Spleen (tissue), 11 donors: Measurements from ENCODE around the gene MATK. TPM values are rescaled to one million over a fixed set of nuclear protein-coding genes. Genes with fewer than 3 reads are reported as not detected.

Experiments used
- DNase-seq: peaks from one replicate; pipeline ENCODE4 v3.0.0-alpha.2; 2020
- H3K27ac ChIP-seq, 8 donors: fragments of 200-600 bp; sonication (generic) in 7 of 8; 1 replicate in 4 of 8; 2 replicates in 4 of 8; pipeline versions ENCODE4 v1.5.0 to v1.8.0; 2016 to 2021; ENCODE audit warnings: inconsistent platforms in 4 of 8, mild to moderate bottlenecking in 4 of 8, moderate library complexity in 1 of 8
- H3K27me3 ChIP-seq, 7 donors: fragments of 200-600 bp; sonication (generic) in 6 of 7; replicated peaks in 1 of 7; 1 replicate in 4 of 7; 2 replicates in 3 of 7; pipeline versions ENCODE4 v1.5.0 to v1.8.0; 2016 to 2021; ENCODE audit warnings: inconsistent platforms in 3 of 7, mild to moderate bottlenecking in 1 of 7
- H3K36me3 ChIP-seq, 6 donors: fragments of 200-600 bp; sonication (generic) in 5 of 6; 1 replicate in 4 of 6; 2 replicates in 2 of 6; pipeline versions ENCODE4 v1.5.0 to v1.8.0; 2016 to 2021; ENCODE audit warnings: inconsistent platforms in 2 of 6
- H3K4me1 ChIP-seq, 6 donors: fragments of 200-600 bp; sonication (generic) in 5 of 6; 1 replicate in 3 of 6; 2 replicates in 3 of 6; pipeline versions ENCODE4 v1.5.0 to v1.8.0; 2016 to 2021; ENCODE audit warnings: inconsistent platforms in 3 of 6
- H3K4me3 ChIP-seq, 8 donors: fragments of 200-600 bp; sonication (generic) in 7 of 8; 1 replicate in 4 of 8; 2 replicates in 4 of 8; pipeline versions ENCODE4 v1.5.0 to v1.8.0; 2016 to 2021; ENCODE audit warnings: inconsistent platforms in 4 of 8, mild to moderate bottlenecking in 4 of 8, moderate library complexity in 2 of 8
- H3K9me3 ChIP-seq, 8 donors: fragments of 200-600 bp; sonication (generic) in 7 of 8; 1 replicate in 4 of 8; 2 replicates in 4 of 8; pipeline versions ENCODE4 v1.5.0 to v1.8.0; 2016 to 2021; ENCODE audit warnings: inconsistent platforms in 4 of 8
- CTCF ChIP-seq, 11 experiments: fragments of 200-600 bp in 7 of 11; fragments of 450-650 bp in 4 of 11; sonication (generic) in 4 of 11; IDR thresholded peaks in 8 of 11; conservative IDR thresholded peaks in 3 of 11; 1 replicate in 7 of 11; 2 replicates in 4 of 11; pipeline versions ENCODE4 v1.4.0 to v1.8.0; 2016 to 2021; ENCODE audit warnings: antibody characterized with exemption in 11 of 11, inconsistent platforms in 4 of 11, mild to moderate bottlenecking in 1 of 11
- POLR2A ChIP-seq, 3 donors: fragments of 450-650 bp; IDR thresholded peaks; one replicate each; pipeline ENCODE4 v1.5.1; 2017; ENCODE audit warnings: antibody characterized with exemption in 3 of 3, mild to moderate bottlenecking in 1 of 3
- POLR2AphosphoS5 ChIP-seq, 3 donors: sonication (generic); formaldehyde crosslinking; IDR thresholded peaks; one replicate each; pipeline ENCODE4 v1.5.1; 2017; ENCODE audit warnings: antibody characterized with exemption in 3 of 3
- WGBS, 5 donors: extraction: QIAGEN DNeasy Blood & Tissue Kit in 3 of 5; methylation state at CpG; one replicate each; pipeline versions ENCODE4 v1.1.5 to v1.1.7; 2013 to 2018; 5-methylcytosine and 5-hydroxymethylcytosine counted together
- intact Hi-C: fragments of 100-400 bp; cut with DNase I; formaldehyde crosslinking; loops from one replicate; pipeline ENCODE4 v1.15.0; 2023; ENCODE audit warnings: low total_unique reads
- polyA plus RNA-seq, 3 donors: library from polyadenylated mRNA; stranded (reverse); fragments of 200-250 nt; gene quantifications; one replicate each; pipeline ENCODE4 v1.2.1, GENCODE V29; 2013
- total RNA-seq, 7 donors: library from RNA; depleted of rRNA in 3 of 7; stranded (reverse); fragments of >200 nt in 3 of 7; fragmentation: NEBNext Ultra II Directional in 4 of 7; extraction: Animal tissue kit (Norgen Biotek cat#: 25700) in 4 of 7; gene quantifications; one replicate each; pipeline versions ENCODE4 v1.1.0 to v1.2.1, GENCODE V29; 2016 to 2021
- donor health status: healthy with polysubstance abuse.
- donor health status: DM: no; HTN: no; CAD: no; lungs with moderate emphysema.
- donor health status: DM: no; HTN: no; CAD: no.
- donor health status: Bipolar disorder and iron deficiency.
- donor health status: healthy.
- donor health status: DM: no; HTN: no; CAD: no.
- donor health status: DM: yes; HTN: yes; CAD: no.

Gene MATK
- total and polyA plus RNA-seq, 10 donors, result 8.1 to 22.6 (median 16.6) TPM

DNA sequence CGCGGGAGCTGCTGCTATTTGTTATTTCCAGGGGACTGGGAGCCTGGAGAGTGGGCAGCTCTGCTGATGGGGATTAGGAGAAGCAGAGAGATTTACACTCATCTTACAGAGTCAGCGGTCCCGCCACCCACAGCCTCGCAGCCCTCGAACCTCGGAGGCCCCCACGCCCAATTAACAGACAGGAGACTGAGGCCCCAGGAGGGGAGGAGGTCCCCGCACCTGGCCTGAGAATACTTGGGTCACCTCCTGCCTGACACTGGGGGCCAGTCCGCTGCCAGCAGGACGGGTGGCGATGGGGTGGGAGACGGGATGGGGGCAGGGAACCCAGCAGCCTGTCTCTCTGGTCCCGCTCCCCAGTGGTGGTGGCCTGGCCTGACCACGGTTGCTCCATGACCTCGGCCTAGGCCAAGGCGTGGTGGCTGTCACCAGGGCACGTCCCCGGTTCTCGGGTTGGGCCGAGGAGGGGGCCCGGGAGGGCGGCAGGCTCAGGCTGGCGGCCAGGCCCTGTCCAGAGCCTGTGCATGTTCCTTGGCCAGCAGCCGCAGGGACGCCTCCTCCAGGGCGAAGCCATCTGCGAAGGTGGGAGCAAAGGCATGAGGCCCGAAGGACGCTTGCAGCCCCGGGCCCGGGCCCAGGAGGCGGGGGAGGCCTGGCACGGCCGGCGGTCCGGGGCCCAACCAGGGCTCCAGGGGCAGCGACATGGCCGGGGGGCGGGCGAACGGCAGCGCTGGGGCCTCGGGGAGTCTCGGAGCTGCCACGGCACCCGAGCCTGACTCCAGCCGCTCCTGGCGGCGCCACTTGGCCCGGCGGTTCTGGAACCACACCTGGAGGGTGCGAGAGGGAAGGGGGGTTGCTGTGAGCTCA is 15.8 kb downstream of the MATK start:
- H3K27me3 ChIP-seq, result no peaks in the 10 kb centered on the region
- TF ChIP-seq POLR2AphosphoS5 (IDR thresholded peaks at IDR 0.05) (peak in 1 of 3 donors; percentile 22), POLR2A (IDR thresholded peaks at IDR 0.05) (no peak)
- intact Hi-C loops, result loop anchor here (10.0 kb wide), 1 partner anchor 54 kb away; no protein-coding TSS in a partner anchor
- H3K4me3 ChIP-seq, result no peak overlapping the region
- H3K27ac ChIP-seq, result no peak overlapping the region
- WGBS, 5 donors, result 88 to 91% (median 88%) methylated on average over 42 to 53 of the region's 53 CpGs
- DNase-seq, result no peak
- H3K36me3 ChIP-seq, result peaks cover 0 to 51% (median 39%) of the 10 kb centered on the region in 6 donors
- no peaks in the 10 kb centered on the region for H3K9me3 ChIP-seq
- H3K4me1 ChIP-seq, result peaks cover 0 to 15% (median 2%) of the 10 kb centered on the region in 6 donors

- H3K27me3 ChIP-seq, result no peaks in the 10 kb centered on the region
- DNase-seq, result no peak
- no peak overlapping the region for H3K4me3 ChIP-seq
- H3K27ac ChIP-seq, result no peak overlapping the region
- intact Hi-C loops, result no loop called here
- peaks cover 0 to 15% (median 2%) of the 10 kb centered on the region in 6 donors for H3K4me1 ChIP-seq
- peaks cover 0 to 56% (median 44%) of the 10 kb centered on the region in 6 donors for H3K36me3 ChIP-seq
- no peaks in the 10 kb centered on the region for H3K9me3 ChIP-seq
- no peak for TF ChIP-seq POLR2A (IDR thresholded peaks at IDR 0.05)
- no peak for TF ChIP-seq POLR2AphosphoS5 (IDR thresholded peaks at IDR 0.05)
- no peak for TF ChIP-seq CTCF (IDR thresholded peaks at IDR 0.05 in 8 of 11, conservative IDR thresholded peaks at IDR 0.05 in 3 of 11)
- 89 to 94% (median 92%) methylated on average over 2 to 17 of the region's 17 CpGs for WGBS, 5 donors
These were observed 16.7 kb downstream of the MATK start for GRCh38 chr19:3769494-3769893.

DNA sequence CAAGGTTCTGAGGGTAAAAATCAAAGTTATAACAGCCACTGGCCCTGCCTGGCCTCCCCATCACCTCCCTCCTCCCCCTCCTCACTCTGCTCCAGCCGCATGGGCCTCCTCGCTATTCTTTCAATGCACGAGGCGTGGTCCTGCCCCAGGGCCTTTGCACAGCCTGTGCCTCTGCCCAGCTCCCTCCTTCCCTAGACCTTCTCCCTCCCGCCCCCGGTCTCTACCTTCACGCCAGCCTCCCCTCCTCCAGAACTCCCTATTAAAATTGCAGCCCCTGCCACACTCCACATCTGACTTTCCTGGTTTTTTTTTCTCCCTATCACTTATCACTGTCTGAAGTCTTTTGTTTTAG is 17.5 kb downstream of the MATK start:
- WGBS, 5 donors, result 88 to 97% (median 94%) methylated on average over 7 of the region's 7 CpGs
- Histone ChIP-seq H3K4me3 (no peak overlapping the region), H3K9me3 (no peaks in the 10 kb centered on the region), H3K27me3 (no peaks in the 10 kb centered on the region), H3K4me1 (peaks cover 1 to 22% (median 7%) of the 10 kb centered on the region in 6 donors), H3K27ac (no peak overlapping the region), H3K36me3 (peaks cover 0 to 56% (median 44%) of the 10 kb centered on the region in 6 donors)
- no peak for DNase-seq
- no peak for TF ChIP-seq CTCF (IDR thresholded peaks at IDR 0.05 in 8 of 11, conservative IDR thresholded peaks at IDR 0.05 in 3 of 11)
- TF ChIP-seq POLR2AphosphoS5 (IDR thresholded peaks at IDR 0.05), result no peak
- no peak for TF ChIP-seq POLR2A (IDR thresholded peaks at IDR 0.05)
- intact Hi-C loops, result no loop called here

DNA sequence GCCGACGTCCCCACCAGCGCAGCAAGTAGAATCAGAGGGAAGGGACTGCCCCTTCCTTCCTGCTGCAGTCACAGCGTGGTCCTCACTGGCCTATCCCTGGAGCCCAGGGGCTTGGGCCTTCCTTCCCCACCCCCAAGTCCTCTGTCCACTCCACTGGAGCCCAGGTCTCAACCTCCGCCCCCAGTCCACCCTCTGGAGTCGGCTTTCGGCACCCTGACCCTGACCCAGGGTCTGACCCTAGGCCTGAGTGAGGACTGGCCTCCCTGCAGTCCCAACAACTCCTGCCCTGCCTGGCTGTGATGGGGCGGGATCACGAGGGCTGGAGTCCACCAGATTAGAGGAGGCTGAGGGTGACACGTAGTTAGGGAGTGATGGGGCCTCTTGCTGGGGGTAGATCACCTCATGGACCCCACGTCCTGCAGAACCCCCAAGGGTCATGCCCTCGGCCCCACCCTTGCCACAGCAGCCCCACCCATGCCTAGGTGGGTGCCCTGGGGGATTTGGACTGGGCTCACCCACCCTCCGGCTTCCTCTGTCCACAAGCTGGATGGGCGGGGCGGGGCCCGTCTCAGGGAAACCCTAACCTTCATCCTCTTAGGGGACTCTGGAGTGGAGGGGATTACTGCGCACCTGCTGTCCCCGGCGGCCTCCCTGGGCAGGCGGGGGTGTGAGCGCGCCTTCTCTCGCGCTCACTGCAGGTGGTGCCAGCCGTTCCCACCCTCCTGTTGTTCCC is 18.0 kb downstream of the MATK start:
- no peaks in the 10 kb centered on the region for H3K27me3 ChIP-seq
- DNase-seq, result no peak
- H3K36me3 ChIP-seq, result peaks cover 0 to 56% (median 44%) of the 10 kb centered on the region in 6 donors
- H3K27ac ChIP-seq, result no peak overlapping the region
- peaks cover 7 to 28% (median 12%) of the 10 kb centered on the region in 6 donors for H3K4me1 ChIP-seq
- WGBS, 5 donors, result 83 to 93% (median 90%) methylated on average over 16 to 25 of the region's 25 CpGs
- no peak overlapping the region for H3K4me3 ChIP-seq
- H3K9me3 ChIP-seq, result no peaks in the 10 kb centered on the region
- TF ChIP-seq POLR2AphosphoS5 (IDR thresholded peaks at IDR 0.05) (no peak), POLR2A (IDR thresholded peaks at IDR 0.05) (no peak), CTCF (IDR thresholded peaks at IDR 0.05 in 8 of 11, conservative IDR thresholded peaks at IDR 0.05 in 3 of 11) (no peak)
- intact Hi-C loops, result no loop called here
